Measurements from ENCODE around the gene PIAS2.

GRCh38 chr18:46856973-46857372, 60.3 kb downstream of the PIAS2 start:
- no peak for TF ChIP-seq CREB1 (IDR thresholded peaks at IDR 0.05; ENCODE audit: low read depth)
- no peak for TF ChIP-seq CEBPB (IDR thresholded peaks at IDR 0.05)
- TF ChIP-seq NFIC (IDR thresholded peaks at IDR 0.05), result no peak
- no peak for TF ChIP-seq USF1 (IDR thresholded peaks at IDR 0.05)
- TF ChIP-seq REST (IDR thresholded peaks at IDR 0.05; ENCODE audit: low read depth), result no peak
- no peak for TF ChIP-seq ZBTB7A (IDR thresholded peaks at IDR 0.05; ENCODE audit: low read depth)
- TF ChIP-seq RAD21 (IDR thresholded peaks at IDR 0.05; ENCODE audit: low read depth), result no peak
- no peak for TF ChIP-seq TAF1 (IDR thresholded peaks at IDR 0.05; ENCODE audit: low read depth)
- no peak for TF ChIP-seq MAX (IDR thresholded peaks at IDR 0.05)

Data from Ishikawa (cell line).